ENCODE results near the gene NEU2. TPM values are rescaled to one million over a fixed set of nuclear protein-coding genes. Genes with fewer than 3 reads are reported as not detected.
A peak's percentile ranks its signal among the peaks of the same experiment; 100 is the strongest.

NEU2 gene
- total RNA-seq, 1 experiment from 2014 or later, result not detected

DNA sequence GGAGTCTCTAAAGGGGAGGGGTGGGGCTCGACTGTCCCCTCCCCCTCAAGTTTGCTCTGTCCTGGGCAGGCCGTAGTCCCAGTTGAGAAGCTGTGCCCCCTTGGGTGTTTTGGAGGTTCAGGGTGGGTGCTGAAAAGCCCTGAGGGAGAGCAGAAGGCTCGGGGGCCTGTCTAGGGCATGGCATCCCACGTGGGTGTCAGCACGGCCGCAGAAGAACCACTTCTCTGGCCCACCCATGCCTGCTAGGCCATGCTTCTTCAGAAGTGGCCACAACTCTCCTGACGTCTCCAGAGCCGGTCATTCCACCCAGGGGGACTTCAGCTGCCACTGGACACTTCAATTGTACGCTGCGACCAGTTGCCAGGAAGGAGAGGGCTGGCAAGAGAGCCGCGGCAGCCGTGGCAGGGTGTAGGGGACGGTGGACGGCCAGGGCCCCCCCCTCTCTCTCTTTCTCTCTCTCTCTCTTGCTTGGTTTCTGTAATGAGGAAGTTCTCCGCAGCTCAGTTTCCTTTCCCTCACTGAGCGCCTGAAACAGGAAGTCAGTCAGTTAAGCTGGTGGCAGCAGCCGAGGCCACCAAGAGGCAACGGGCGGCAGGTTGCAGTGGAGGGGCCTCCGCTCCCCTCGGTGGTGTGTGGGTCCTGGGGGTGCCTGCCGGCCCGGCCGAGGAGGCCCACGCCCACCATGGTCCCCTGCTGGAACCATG lies 27.5 kb downstream of the NEU2 start, which contains the start of gene INPP5D:
Gene INPP5D (plus strand): TSS at position 546 of the 704 bp plus-strand sequence. CDS start 137 bp downstream, at position 683.
- H3K14ac ChIP-seq (ENCODE audit: insufficient read depth, low read length), result no peak within 1 kb of the TSS
- H3K23ac ChIP-seq (ENCODE audit: insufficient read length, low read depth, low read length), result no peak within 1 kb of the TSS
- H2BK15ac ChIP-seq (ENCODE audit: low read depth, low read length), result no peak within 1 kb of the TSS
- H2AFZ ChIP-seq (ENCODE audit: low read length), result no peak within 1 kb of the TSS
- no CpG with 5 or more reads among the region's 26 CpGs for WGBS (ENCODE audit: extremely low coverage, insufficient read length, low lambda C conversion rate)
- H3K4me2 ChIP-seq (ENCODE audit: insufficient read depth, insufficient read length, low read length), result no peak within 1 kb of the TSS
- H2BK5ac ChIP-seq (ENCODE audit: insufficient read length, low read length), result no peak within 1 kb of the TSS
- H3K56ac ChIP-seq (ENCODE audit: insufficient read length, low read depth, low read length), result no peak within 1 kb of the TSS
- peaks cover 12 to 25% of the 10 kb centered on the region in 2 experiments for H3K4me1 Mint-ChIP-seq
- H3K4ac ChIP-seq (ENCODE audit: low read depth, low read length), result no peak within 1 kb of the TSS
- no peaks in the 10 kb centered on the region for H3K79me1 ChIP-seq (ENCODE audit: insufficient read depth, low read depth, low read length, poor library complexity, severe bottlenecking)
- no peaks in the 10 kb centered on the region for H3K27me3 ChIP-seq (ENCODE audit: insufficient read depth, low read length)
- H3K36me3 Mint-ChIP-seq (ENCODE audit: insufficient read depth in 1 of 3, low read depth in 3 of 3), result no peaks in the 10 kb centered on the region
- no peak within 1 kb of the TSS for H2BK20ac ChIP-seq (ENCODE audit: low read depth, low read length, poor library complexity, severe bottlenecking)
- no peak within 1 kb of the TSS for H3K4me3 Mint-ChIP-seq
- H4K91ac ChIP-seq (ENCODE audit: insufficient read length, low read depth, low read length), result no peak within 1 kb of the TSS
- H4K8ac ChIP-seq (replicated peaks; ENCODE audit: insufficient read length, low read depth, low read length), result no peak within 1 kb of the TSS
- no peak within 1 kb of the TSS for H3K27ac ChIP-seq (ENCODE audit: insufficient read length, low read depth, low read length)
- H3K9me3 ChIP-seq (ENCODE audit: control insufficient read depth, low read depth, low read length), result no peaks in the 10 kb centered on the region
- H3K27me3 Mint-ChIP-seq (ENCODE audit: low read depth), result peaks cover 6% of the 10 kb centered on the region
- no peaks in the 10 kb centered on the region for H3K23me2 ChIP-seq (ENCODE audit: insufficient read length, low read depth, low read length, poor library complexity, severe bottlenecking)
- H3K9ac ChIP-seq (ENCODE audit: extremely low read depth, insufficient read length, low read length), result no peak within 1 kb of the TSS
- no peak for DNase-seq
- H2AK5ac ChIP-seq (ENCODE audit: insufficient read length, low read length), result no peak within 1 kb of the TSS
- H3K27ac Mint-ChIP-seq, result peak within 1 kb of the TSS in 1 of 3 experiments; percentile 19; a peak in 1 of 7 replicates
- no peak within 1 kb of the TSS for H3K18ac ChIP-seq (ENCODE audit: insufficient read length, low read depth, low read length)
- no peaks in the 10 kb centered on the region for H3K79me2 ChIP-seq (ENCODE audit: insufficient read depth, low read length)
- H3K9me3 Mint-ChIP-seq, result no peaks in the 10 kb centered on the region; a peak in 1 of 5 replicates
- no peak within 1 kb of the TSS for H2BK12ac ChIP-seq (ENCODE audit: insufficient read length, low read depth, low read length)
- H2BK120ac ChIP-seq (ENCODE audit: low read depth, low read length, poor library complexity, severe bottlenecking), result no peak within 1 kb of the TSS
- H3T11ph ChIP-seq (ENCODE audit: low read length), result no peak within 1 kb of the TSS
- H4K5ac ChIP-seq (ENCODE audit: insufficient read length, low read depth, low read length), result no peak within 1 kb of the TSS
- TF ChIP-seq, protein P1, sequence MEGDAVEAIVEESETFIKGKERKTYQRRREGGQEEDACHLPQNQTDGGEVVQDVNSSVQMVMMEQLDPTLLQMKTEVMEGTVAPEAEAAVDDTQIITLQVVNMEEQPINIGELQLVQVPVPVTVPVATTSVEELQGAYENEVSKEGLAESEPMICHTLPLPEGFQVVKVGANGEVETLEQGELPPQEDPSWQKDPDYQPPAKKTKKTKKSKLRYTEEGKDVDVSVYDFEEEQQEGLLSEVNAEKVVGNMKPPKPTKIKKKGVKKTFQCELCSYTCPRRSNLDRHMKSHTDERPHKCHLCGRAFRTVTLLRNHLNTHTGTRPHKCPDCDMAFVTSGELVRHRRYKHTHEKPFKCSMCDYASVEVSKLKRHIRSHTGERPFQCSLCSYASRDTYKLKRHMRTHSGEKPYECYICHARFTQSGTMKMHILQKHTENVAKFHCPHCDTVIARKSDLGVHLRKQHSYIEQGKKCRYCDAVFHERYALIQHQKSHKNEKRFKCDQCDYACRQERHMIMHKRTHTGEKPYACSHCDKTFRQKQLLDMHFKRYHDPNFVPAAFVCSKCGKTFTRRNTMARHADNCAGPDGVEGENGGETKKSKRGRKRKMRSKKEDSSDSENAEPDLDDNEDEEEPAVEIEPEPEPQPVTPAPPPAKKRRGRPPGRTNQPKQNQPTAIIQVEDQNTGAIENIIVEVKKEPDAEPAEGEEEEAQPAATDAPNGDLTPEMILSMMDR (conservative IDR thresholded peaks at IDR 0.05), result no peak
- H3K4me1 ChIP-seq (ENCODE audit: insufficient read depth, low read length), result no peaks in the 10 kb centered on the region
- H4K20me1 ChIP-seq (ENCODE audit: control insufficient read depth, insufficient read depth, insufficient read length), result no peaks in the 10 kb centered on the region

Data from H9 (cell line).